Measurements from ENCODE around the gene LEF1.

LEF1 gene

GRCh38 chr4:108209489-108209888 is 40.8 kb upstream of the LEF1 start:
- TF ChIP-seq, protein P1, sequence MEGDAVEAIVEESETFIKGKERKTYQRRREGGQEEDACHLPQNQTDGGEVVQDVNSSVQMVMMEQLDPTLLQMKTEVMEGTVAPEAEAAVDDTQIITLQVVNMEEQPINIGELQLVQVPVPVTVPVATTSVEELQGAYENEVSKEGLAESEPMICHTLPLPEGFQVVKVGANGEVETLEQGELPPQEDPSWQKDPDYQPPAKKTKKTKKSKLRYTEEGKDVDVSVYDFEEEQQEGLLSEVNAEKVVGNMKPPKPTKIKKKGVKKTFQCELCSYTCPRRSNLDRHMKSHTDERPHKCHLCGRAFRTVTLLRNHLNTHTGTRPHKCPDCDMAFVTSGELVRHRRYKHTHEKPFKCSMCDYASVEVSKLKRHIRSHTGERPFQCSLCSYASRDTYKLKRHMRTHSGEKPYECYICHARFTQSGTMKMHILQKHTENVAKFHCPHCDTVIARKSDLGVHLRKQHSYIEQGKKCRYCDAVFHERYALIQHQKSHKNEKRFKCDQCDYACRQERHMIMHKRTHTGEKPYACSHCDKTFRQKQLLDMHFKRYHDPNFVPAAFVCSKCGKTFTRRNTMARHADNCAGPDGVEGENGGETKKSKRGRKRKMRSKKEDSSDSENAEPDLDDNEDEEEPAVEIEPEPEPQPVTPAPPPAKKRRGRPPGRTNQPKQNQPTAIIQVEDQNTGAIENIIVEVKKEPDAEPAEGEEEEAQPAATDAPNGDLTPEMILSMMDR (IDR thresholded peaks at IDR 0.05; ENCODE audit: control insufficient read depth, insufficient read depth, low read depth, low read length, missing control alignments), result no peak
- DNase-seq (ENCODE audit: low read depth), result no peak
- no peak overlapping the region for H3K4me3 ChIP-seq (ENCODE audit: control insufficient read depth, low read depth, low read length)

GRCh38 chr4:108205859-108206258 is 37.1 kb upstream of the LEF1 start:
- TF ChIP-seq, protein P1 (IDR thresholded peaks at IDR 0.05; ENCODE audit: control insufficient read depth, insufficient read depth, low read depth, low read length, missing control alignments), result no peak
- DNase-seq (ENCODE audit: low read depth), result no peak
- H3K4me3 ChIP-seq (ENCODE audit: control insufficient read depth, low read depth, low read length), result no peak overlapping the region

GRCh38 chr4:108204518-108204917 is 35.8 kb upstream of the LEF1 start:
- TF ChIP-seq, protein P1 (IDR thresholded peaks at IDR 0.05; ENCODE audit: control insufficient read depth, insufficient read depth, low read depth, low read length, missing control alignments), result no peak
- no peak overlapping the region for H3K4me3 ChIP-seq (ENCODE audit: control insufficient read depth, low read depth, low read length)
- DNase-seq (ENCODE audit: low read depth), result no peak

DNA sequence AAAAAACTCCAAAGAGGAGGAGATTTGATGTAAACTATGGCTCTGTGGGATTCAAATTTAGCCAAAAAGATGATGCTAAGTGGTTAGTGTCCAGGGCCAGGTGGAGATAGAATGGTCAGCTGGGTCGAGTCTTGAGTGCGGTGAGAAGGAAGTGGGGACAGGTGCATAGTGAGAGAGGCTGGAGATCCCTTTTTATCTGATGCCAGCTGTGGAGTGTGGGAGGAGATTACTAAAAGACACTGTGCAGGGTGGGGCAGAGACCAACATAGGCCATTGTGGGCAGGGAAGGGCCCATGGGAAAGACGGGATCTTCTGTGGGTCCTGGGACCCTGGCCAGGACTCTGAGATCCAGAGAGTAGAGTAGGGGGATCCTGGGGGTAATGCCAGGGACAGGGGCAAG is 34.6 kb upstream of the LEF1 start:
- no peak overlapping the region for H3K4me3 ChIP-seq (ENCODE audit: control insufficient read depth, low read depth, low read length)
- TF ChIP-seq, protein P1 (IDR thresholded peaks at IDR 0.05; ENCODE audit: control insufficient read depth, insufficient read depth, low read depth, low read length, missing control alignments), result no peak
- DNase-seq (ENCODE audit: low read depth), result no peak

DNA sequence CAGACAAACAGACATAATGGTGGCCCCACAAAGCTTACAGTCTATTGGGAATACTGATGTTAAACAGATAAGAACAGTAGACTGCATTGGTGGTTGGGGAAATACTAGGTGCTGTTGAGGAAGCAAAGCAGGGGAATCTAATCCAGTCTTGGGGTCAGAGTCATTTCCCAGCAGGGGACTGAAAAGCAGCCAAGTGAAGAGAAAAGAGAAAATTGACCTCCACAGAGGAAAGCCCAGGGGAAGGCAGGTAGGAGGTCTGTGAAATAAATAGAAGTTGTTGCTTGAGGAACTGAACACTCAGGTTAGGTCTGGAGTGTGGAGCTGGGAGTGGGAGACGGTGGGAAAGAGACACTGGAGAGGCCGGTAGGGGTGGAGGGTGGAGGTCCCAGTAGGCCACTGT is 33.0 kb upstream of the LEF1 start:
- no peak overlapping the region for H3K4me3 ChIP-seq (ENCODE audit: control insufficient read depth, low read depth, low read length)
- no peak for DNase-seq (ENCODE audit: low read depth)
- TF ChIP-seq, protein P1 (IDR thresholded peaks at IDR 0.05; ENCODE audit: control insufficient read depth, insufficient read depth, low read depth, low read length, missing control alignments), result no peak

- DNase-seq (ENCODE audit: low read depth), result no peak
- TF ChIP-seq, protein P1 (IDR thresholded peaks at IDR 0.05; ENCODE audit: control insufficient read depth, insufficient read depth, low read depth, low read length, missing control alignments), result no peak
- H3K4me3 ChIP-seq (ENCODE audit: control insufficient read depth, low read depth, low read length), result no peak overlapping the region
These were observed 31.1 kb upstream of the LEF1 start for GRCh38 chr4:108199881-108200280.
